C4-2B (cell line): ENCODE measurements around the gene RARG.
A peak's percentile ranks its signal among the peaks of the same experiment; 100 is the strongest.

Source experiments
- H3K27ac ChIP-seq: fragments of 450-650 bp; 2 replicates; pipeline ENCODE4 v1.5.1; 2017
- CTCF ChIP-seq: fragments of 450-650 bp; conservative IDR thresholded peaks from 2 replicates; pipeline ENCODE4 v1.5.1; 2017; ENCODE audit warnings: mild to moderate bottlenecking
- ZFX ChIP-seq: fragments of 450-650 bp; IDR thresholded peaks from 2 replicates; pipeline ENCODE4 v1.6.1; 2017

RARG gene

GRCh38 chr12:53255996-53256395 lies 24.0 kb upstream of the RARG start:
- no peak for TF ChIP-seq CTCF
- TF ChIP-seq ZFX, result no peak
- no peak overlapping the region for H3K27ac ChIP-seq

- TF ChIP-seq ZFX (no peak), CTCF (no peak)
- H3K27ac ChIP-seq, result no peak overlapping the region
These were observed 23.0 kb upstream of the RARG start for GRCh38 chr12:53254816-53255545.

- TF ChIP-seq CTCF, result no peak
- no peak for TF ChIP-seq ZFX
- peak overlapping the region; percentile 93 for H3K27ac ChIP-seq
These were observed 21.3 kb upstream of the RARG start for GRCh38 chr12:53253298-53253697.

GRCh38 chr12:53252349-53252916 lies 20.4 kb upstream of the RARG start:
- no peak for TF ChIP-seq CTCF
- TF ChIP-seq ZFX, result 0 out of 2 replicates have a peak, but pooled peaks have one; percentile 79
- H3K27ac ChIP-seq, result peak overlapping the region; percentile 93

- peak overlapping the region; percentile 93 for H3K27ac ChIP-seq
- TF ChIP-seq CTCF (no peak), ZFX (no peak; the same call in 1 of the 2 replicates)
These were observed 19.7 kb upstream of the RARG start for GRCh38 chr12:53251477-53252348.

- TF ChIP-seq CTCF (no peak), ZFX (no peak)
These were observed 13.3 kb upstream of the RARG start for GRCh38 chr12:53245286-53245685.

GRCh38 chr12:53244337-53244736 lies 12.3 kb upstream of the RARG start:
- no peak overlapping the region for H3K27ac ChIP-seq

More at GRCh38 chr12:53245286-53245685, 13.3 kb upstream of the RARG start:
- no peak overlapping the region for H3K27ac ChIP-seq

More at GRCh38 chr12:53244337-53244736, 12.3 kb upstream of the RARG start:
- TF ChIP-seq ZFX, result no peak
- no peak for TF ChIP-seq CTCF
